ENCODE measurements around the gene TNFRSF19. TPM values are rescaled to one million over a fixed set of nuclear protein-coding genes. Genes with fewer than 3 reads are reported as not detected.

TNFRSF19 gene
- total and polyA plus RNA-seq, 2 of the 13 experiments (the other 11 are each of a cell fraction or from before 2014, with no cell fraction given), result 75.3 to 77.7 TPM

- TF ChIP-seq DZIP1 (CRISPR knock-in tag; IDR thresholded peaks at IDR 0.05) (no peak), HNF1A (IDR thresholded peaks at IDR 0.05; ENCODE audit: low read depth) (no peak), HNF1A (CRISPR knock-in tag; IDR thresholded peaks at IDR 0.05; ENCODE audit: borderline replicate concordance) (peak; percentile 77; the same call in 1 of the 2 replicates), MAZ (IDR thresholded peaks at IDR 0.05; ENCODE audit: borderline replicate concordance, low read depth, low read length) (no peak), MAZ (CRISPR knock-in tag; IDR thresholded peaks at IDR 0.05; ENCODE audit: low read depth) (no peak), ZGPAT (CRISPR knock-in tag; IDR thresholded peaks at IDR 0.05) (0 out of 2 replicates have a peak, but pooled peaks have one; percentile 22), ZNF644 (CRISPR knock-in tag; IDR thresholded peaks at IDR 0.05; ENCODE audit: low read depth) (0 out of 2 replicates have a peak, but pooled peaks have one; percentile 8), ZKSCAN8 (CRISPR knock-in tag; IDR thresholded peaks at IDR 0.05; ENCODE audit: borderline replicate concordance) (peak; percentile 32; the same call in 1 of the 2 replicates), SRY (CRISPR knock-in tag; IDR thresholded peaks at IDR 0.05) (no peak), GATA4 (IDR thresholded peaks at IDR 0.05; ENCODE audit: borderline replicate concordance, low read depth) (0 out of 2 replicates have a peak, but pooled peaks have one; percentile 23), PAXIP1 (CRISPR knock-in tag; conservative IDR thresholded peaks at IDR 0.05) (peak; percentile 87), BCLAF1 (IDR thresholded peaks at IDR 0.05) (no peak), CEBPG (CRISPR knock-in tag; IDR thresholded peaks at IDR 0.05) (no peak), ZNF543 (CRISPR knock-in tag; IDR thresholded peaks at IDR 0.05) (no peak)
Observed at GRCh38 chr13:23609874-23610576, 39.8 kb downstream of the TNFRSF19 start (continued).
